ENCODE results near the gene SPTBN1.

Gene SPTBN1

DNA sequence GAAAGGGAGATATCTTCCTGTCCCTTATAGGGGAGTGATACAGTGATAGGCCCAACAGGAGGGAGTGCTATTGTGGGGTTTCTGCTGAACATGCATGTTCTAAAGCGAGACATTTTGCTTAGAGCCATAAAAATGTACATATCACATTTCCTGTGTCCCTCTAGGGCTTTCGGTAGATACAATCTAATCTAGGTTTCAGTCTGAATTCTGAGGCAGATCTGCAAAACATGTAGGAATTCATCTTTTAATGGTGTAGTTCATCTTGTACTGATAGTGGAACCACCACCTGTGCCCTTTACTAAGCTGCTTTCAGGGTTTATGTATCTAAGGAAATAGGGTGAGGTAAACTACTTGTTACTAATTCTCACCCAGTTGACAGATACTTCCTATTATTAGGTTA lies 73.8 kb downstream of the SPTBN1 start:
- TF ChIP-seq EGR1 (IDR thresholded peaks at IDR 0.05) (no peak), RAD21 (IDR thresholded peaks at IDR 0.05; ENCODE audit: low read depth) (no peak), TAF1 (IDR thresholded peaks at IDR 0.05; ENCODE audit: low read depth) (no peak)
- TF ChIP-seq, protein P1, sequence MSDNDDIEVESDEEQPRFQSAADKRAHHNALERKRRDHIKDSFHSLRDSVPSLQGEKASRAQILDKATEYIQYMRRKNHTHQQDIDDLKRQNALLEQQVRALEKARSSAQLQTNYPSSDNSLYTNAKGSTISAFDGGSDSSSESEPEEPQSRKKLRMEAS (IDR thresholded peaks at IDR 0.05) = no peak

DNA sequence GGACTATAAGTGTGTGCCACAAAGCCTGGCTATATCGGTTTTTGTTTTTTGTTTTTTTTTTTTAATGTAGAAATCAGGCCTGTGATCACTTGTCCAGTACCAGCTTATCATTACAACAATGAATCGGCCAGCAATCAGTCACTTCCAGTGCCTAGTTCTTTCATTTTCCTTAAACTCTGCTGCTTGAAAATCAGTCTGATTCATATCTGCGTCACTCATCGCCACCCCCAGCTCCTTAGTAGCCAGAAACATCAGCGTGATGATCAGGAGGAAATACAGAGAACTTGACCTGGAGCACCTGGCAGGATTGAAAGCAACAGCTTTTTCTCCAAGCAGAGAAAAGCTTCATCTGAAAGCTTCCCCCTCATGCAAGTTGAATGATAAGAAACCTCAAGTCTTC lies 75.4 kb downstream of the SPTBN1 start:
- no peak for TF ChIP-seq EP300 (IDR thresholded peaks at IDR 0.05; ENCODE audit: borderline replicate concordance)
- TF ChIP-seq, protein P1 (IDR thresholded peaks at IDR 0.05) = no peak
- no peak for TF ChIP-seq EGR1 (IDR thresholded peaks at IDR 0.05)

DNA sequence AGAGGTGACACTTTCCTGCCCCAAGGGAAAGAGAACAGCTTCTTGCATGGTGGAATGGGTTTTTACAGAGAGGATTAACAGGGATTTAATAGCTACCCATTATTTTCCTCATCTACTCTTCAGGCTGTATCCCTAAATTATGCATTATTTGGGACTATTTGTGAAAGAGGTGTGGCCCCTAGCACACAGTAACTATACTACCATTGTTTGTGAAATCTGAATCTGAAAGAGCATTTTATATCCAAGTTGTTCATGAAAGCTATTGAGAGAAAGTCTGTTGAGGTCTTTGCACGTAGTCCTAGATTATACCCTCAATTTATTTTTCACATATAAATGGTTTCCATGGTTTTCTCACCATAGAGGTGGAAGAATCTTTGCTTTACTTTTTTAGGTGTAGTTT lies 78.1 kb downstream of the SPTBN1 start:
- TF ChIP-seq NFIC (IDR thresholded peaks at IDR 0.05) = no peak
- TF ChIP-seq CREB1 (IDR thresholded peaks at IDR 0.05; ENCODE audit: low read depth) = no peak
- TF ChIP-seq EP300 (IDR thresholded peaks at IDR 0.05; ENCODE audit: borderline replicate concordance) = no peak
- TF ChIP-seq, protein P2, sequence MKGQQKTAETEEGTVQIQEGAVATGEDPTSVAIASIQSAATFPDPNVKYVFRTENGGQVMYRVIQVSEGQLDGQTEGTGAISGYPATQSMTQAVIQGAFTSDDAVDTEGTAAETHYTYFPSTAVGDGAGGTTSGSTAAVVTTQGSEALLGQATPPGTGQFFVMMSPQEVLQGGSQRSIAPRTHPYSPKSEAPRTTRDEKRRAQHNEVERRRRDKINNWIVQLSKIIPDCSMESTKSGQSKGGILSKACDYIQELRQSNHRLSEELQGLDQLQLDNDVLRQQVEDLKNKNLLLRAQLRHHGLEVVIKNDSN (IDR thresholded peaks at IDR 0.05) = no peak
- no peak for TF ChIP-seq EGR1 (IDR thresholded peaks at IDR 0.05)
- no peak for TF ChIP-seq RAD21 (IDR thresholded peaks at IDR 0.05; ENCODE audit: low read depth)
- TF ChIP-seq, protein P1 (IDR thresholded peaks at IDR 0.05) = no peak

DNA sequence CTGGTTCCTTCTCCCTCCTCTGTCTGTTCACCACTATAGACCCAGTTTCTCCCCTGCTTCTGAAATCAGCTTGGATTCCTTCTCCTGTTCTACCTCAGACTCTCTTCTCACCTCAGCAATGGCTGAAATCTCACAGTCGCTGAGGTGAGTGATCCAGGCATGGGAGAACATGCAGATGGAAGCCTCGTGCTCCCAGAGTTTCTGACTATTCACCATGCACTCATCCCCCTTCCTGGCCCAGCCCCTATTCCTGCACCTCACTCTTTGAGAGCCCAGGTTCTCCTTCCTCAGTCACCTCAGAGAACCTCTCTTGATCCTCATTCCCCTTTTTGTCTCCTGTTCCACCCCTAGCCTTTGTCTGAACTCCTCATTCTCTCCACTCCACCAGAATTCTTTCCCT lies 78.5 kb downstream of the SPTBN1 start:
- TF ChIP-seq TEAD4 (IDR thresholded peaks at IDR 0.05) (no peak), FOXM1 (IDR thresholded peaks at IDR 0.05; ENCODE audit: borderline replicate concordance, low read depth) (no peak), EGR1 (IDR thresholded peaks at IDR 0.05) (no peak), ZBTB7A (IDR thresholded peaks at IDR 0.05; ENCODE audit: low read depth) (no peak), YY1 (IDR thresholded peaks at IDR 0.05; ENCODE audit: low read depth) (no peak), EP300 (IDR thresholded peaks at IDR 0.05; ENCODE audit: borderline replicate concordance) (no peak), CREB1 (IDR thresholded peaks at IDR 0.05; ENCODE audit: low read depth) (no peak)
- TF ChIP-seq, protein P2 (IDR thresholded peaks at IDR 0.05) = no peak

DNA sequence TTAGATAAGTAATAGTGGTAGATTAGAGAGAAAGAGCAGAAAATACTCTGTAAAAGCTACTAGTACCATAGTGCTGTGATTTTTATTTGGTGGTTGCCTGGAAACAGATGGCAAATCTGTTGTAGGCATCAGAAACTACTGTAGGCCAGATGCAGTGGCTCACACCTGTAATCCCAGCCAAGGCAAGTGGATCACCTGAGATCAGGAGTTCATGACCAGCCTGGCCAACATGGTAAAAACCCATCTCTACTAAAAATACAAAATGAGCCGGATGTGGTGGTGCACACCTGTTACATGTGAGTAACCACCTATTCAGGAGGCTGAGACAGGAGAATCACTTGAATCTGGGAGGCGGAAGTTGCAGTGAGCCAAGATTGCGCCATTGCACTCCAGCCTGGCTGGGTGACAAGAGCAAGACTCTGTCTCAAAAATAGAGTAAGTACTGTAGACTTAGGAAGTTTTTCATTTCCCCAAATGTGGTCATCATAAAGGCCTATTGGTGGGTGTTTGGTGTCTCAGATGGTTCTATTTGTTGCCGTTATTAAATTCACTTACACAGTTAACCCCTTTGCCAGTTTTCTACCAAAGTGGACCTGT lies 79.6 kb downstream of the SPTBN1 start:
- TF ChIP-seq, protein P3, sequence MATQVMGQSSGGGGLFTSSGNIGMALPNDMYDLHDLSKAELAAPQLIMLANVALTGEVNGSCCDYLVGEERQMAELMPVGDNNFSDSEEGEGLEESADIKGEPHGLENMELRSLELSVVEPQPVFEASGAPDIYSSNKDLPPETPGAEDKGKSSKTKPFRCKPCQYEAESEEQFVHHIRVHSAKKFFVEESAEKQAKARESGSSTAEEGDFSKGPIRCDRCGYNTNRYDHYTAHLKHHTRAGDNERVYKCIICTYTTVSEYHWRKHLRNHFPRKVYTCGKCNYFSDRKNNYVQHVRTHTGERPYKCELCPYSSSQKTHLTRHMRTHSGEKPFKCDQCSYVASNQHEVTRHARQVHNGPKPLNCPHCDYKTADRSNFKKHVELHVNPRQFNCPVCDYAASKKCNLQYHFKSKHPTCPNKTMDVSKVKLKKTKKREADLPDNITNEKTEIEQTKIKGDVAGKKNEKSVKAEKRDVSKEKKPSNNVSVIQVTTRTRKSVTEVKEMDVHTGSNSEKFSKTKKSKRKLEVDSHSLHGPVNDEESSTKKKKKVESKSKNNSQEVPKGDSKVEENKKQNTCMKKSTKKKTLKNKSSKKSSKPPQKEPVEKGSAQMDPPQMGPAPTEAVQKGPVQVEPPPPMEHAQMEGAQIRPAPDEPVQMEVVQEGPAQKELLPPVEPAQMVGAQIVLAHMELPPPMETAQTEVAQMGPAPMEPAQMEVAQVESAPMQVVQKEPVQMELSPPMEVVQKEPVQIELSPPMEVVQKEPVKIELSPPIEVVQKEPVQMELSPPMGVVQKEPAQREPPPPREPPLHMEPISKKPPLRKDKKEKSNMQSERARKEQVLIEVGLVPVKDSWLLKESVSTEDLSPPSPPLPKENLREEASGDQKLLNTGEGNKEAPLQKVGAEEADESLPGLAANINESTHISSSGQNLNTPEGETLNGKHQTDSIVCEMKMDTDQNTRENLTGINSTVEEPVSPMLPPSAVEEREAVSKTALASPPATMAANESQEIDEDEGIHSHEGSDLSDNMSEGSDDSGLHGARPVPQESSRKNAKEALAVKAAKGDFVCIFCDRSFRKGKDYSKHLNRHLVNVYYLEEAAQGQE (IDR thresholded peaks at IDR 0.05; ENCODE audit: low read depth) = no peak
- no peak for TF ChIP-seq CEBPB (IDR thresholded peaks at IDR 0.05)
- TF ChIP-seq, protein P1 (IDR thresholded peaks at IDR 0.05) = no peak

DNA sequence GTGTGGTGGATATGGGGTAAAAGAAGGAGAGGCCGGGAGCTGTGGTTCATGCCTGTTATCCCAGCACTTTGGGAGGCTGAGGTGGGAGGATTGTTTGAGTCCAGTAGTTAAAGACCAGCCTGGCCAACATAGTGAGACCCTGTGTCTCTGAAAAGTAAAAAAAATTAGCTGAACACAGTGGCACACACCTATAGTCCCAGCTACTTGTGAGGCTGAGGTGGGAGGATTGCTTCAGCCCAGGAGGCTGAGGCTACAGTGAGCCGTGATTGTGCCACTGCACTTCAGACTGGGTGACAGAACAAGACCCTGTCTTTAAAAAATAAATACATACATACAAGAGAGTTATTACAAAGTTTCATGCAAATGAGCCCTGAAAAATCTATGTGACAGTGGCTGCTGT lies 80.6 kb downstream of the SPTBN1 start:
- TF ChIP-seq NFIC (IDR thresholded peaks at IDR 0.05) (no peak), EGR1 (IDR thresholded peaks at IDR 0.05) (no peak)

DNA sequence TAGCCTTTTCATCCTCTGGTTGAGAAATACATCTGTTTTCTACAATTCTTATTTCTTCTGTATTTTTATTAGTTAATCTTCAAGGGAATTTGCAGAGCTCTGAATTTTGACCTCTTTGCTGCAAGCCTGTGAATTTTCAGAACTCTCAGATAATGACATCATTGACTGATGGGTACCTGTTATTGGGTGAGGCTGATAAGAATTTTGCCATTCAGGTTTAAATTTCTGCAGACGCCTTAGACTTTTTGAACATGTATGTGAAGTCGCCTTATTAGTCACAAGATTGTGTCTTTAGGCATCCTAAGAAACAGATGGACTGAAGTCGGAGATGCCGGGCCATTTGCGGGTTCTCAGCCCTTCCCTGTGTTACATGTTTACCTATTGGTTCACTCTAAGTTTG lies 82.4 kb downstream of the SPTBN1 start:
- TF ChIP-seq TEAD4 (IDR thresholded peaks at IDR 0.05) = no peak
- TF ChIP-seq, protein P2 (IDR thresholded peaks at IDR 0.05) = no peak
- TF ChIP-seq NFIC (IDR thresholded peaks at IDR 0.05) = no peak
- TF ChIP-seq YY1 (IDR thresholded peaks at IDR 0.05; ENCODE audit: low read depth) = no peak
- no peak for TF ChIP-seq TCF12 (IDR thresholded peaks at IDR 0.05; ENCODE audit: low read depth)
- no peak for TF ChIP-seq EGR1 (IDR thresholded peaks at IDR 0.05)
- TF ChIP-seq FOXM1 (IDR thresholded peaks at IDR 0.05; ENCODE audit: borderline replicate concordance, low read depth) = no peak
- TF ChIP-seq CEBPB (IDR thresholded peaks at IDR 0.05) = no peak
- no peak for TF ChIP-seq EP300 (IDR thresholded peaks at IDR 0.05; ENCODE audit: borderline replicate concordance)
- TF ChIP-seq TAF1 (IDR thresholded peaks at IDR 0.05; ENCODE audit: low read depth) = no peak
- no peak for TF ChIP-seq CREB1 (IDR thresholded peaks at IDR 0.05; ENCODE audit: low read depth)
- TF ChIP-seq RAD21 (IDR thresholded peaks at IDR 0.05; ENCODE audit: low read depth) = no peak
- TF ChIP-seq, protein P1 (IDR thresholded peaks at IDR 0.05) = no peak
- no peak for TF ChIP-seq ZBTB7A (IDR thresholded peaks at IDR 0.05; ENCODE audit: low read depth)
- TF ChIP-seq, protein P3 (IDR thresholded peaks at IDR 0.05; ENCODE audit: low read depth) = no peak
